SH-SY5Y (cell line): ENCODE measurements around the gene NAT9.
A peak's percentile ranks its signal among the peaks of the same experiment; 100 is the strongest.

Experiments used
- GATA2 ChIP-seq: IDR thresholded peaks from 2 replicates; pipeline ENCODE4 v1.6.1; 2011; ENCODE audit warnings: mild to moderate bottlenecking, low read depth, low read length
- GATA3 ChIP-seq: IDR thresholded peaks from 2 replicates; pipeline ENCODE4 v1.6.1; 2011; ENCODE audit warnings: low read depth, mild to moderate bottlenecking, low read length, moderate library complexity

DNA sequence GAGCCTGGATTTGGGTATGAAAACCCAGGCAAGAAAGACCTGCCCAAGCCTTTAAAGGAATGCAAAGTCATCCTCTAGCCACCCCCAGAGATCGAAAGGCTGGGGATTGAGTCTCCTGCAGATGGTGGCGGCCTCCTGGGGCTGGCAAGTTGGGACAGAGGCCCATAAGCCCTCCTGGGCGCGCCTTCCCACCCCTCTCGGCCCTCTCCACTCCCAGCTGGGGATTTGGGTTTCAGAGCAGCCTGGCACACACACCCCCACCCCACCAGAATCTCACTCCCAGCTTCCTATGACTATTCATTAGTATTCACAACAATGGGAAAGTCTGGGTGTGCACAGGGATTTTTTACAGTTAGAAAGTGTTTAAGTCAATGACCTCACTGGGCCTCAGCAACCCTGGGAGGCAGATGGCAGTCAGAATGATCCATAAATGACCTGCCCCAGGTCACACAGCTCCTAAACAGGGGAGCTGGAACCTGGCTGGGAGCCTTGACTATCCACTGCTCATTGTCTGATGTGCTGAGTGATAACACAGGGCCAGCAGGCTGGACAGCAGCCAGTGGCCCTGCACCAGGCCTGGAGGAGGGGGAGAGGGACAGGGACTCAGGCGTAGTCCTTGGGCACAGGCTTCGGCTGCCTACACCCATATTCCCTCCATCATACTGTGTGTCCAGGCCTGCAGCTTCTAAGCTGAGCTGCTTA lies 15.6 kb downstream of the NAT9 start:
- TF ChIP-seq GATA2: peak; percentile 100
- no peak; the same call in 1 of the 2 replicates for TF ChIP-seq GATA3
